Measurements from ENCODE around the gene ANAPC16. TPM values are rescaled to one million over a fixed set of nuclear protein-coding genes. Genes with fewer than 3 reads are reported as not detected.
A peak's percentile ranks its signal among the peaks of the same experiment; 100 is the strongest.
"Not testable (repeated sequence)": the region's sequence is repeated elsewhere in the genome, so short reads cannot be mapped to it uniquely, and the experiment has no call there.

Gene ANAPC16
- total RNA-seq, 2 donors from 2014 or later = 77.4 to 95.3 TPM

GRCh38 chr10:72257051-72257892 lies 41.5 kb downstream of the ANAPC16 start:
- no peak for DNase-seq (ENCODE audit: low spot score)

GRCh38 chr10:72258617-72259016 lies 42.8 kb downstream of the ANAPC16 start:
- DNase-seq (ENCODE audit: low spot score) = no peak
- intact Hi-C loops (cut with DNase I) = no loop called here

More at GRCh38 chr10:72257051-72257892, 41.5 kb downstream of the ANAPC16 start:
- intact Hi-C loops (cut with DNase I) = no loop called here

GRCh38 chr10:72259491-72260238 lies 43.9 kb downstream of the ANAPC16 start:
- DNase-seq (ENCODE audit: low spot score) = no peak
- intact Hi-C loops (cut with DNase I) = no loop called here

DNA sequence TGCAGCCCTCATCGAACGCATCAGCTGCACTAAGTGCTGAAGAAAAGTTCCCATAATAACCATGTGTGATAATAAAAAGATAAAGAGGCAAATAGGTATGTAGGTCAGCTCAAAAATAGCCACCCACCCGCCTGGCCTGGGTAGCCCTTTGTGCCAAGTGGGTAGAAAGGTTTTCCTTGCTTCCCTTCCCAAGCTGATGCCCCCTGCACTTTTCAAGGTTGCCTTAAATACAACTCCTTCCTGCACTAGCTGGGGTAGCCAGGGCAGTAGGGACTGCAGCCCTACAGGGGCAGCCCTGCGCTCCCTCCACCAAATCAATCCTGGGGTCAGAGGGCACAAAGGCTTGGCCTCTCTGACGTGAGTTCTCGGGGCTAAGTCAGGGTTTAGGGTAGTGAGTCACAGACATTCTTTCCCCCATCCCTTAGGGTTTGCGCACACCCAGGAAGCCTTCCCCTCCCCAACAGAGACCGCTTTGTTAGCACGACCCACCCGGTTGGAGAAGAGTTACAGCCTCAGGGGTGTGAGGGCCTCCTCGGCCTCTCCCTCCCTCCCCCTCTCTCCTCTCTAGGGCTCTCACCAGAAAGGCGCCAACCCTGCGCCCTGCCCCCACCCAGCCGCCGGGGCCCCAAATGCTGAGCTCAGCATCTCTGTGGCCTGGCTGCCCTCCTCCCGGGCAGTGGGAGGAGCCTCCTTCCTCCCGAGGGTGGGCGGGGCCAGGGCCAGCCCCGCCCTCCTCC lies 44.6 kb downstream of the ANAPC16 start:
- DNase-seq (ENCODE audit: low spot score) = peak; percentile 95
- intact Hi-C loops (cut with DNase I) = no loop called here

- no peak for DNase-seq (ENCODE audit: low spot score)
- intact Hi-C loops (cut with DNase I) = no loop called here
These were observed 45.4 kb downstream of the ANAPC16 start for GRCh38 chr10:72260976-72261783.

DNA sequence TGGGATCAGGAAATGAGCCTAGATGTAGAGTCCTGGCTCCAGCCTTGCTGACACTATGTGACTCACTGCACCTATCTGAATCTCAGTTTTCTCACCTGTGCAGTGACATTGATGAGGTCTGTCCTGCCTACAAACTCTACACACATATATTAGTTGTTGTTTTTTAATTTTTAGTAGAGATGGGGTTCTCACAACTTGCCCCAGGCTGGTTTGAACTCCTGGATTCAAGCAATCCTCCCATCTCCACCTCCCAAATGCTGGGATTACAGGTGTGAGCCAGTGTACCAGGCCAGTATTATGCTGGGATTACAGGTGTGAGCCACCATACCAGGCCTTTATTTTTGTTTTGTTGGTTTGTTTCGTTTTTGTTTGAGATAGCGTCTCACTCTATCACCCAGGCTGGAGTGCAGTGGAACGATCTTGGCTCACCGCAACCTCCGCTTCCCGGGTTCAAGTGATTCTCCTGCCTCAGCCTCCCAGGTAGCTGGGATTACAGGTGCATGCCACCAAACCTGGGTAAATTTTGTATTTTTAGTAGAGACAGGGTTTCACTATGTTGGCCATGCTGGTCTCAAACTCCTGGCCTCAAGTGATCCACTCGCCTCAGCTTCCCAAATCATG lies 46.1 kb downstream of the ANAPC16 start:
- intact Hi-C loops (cut with DNase I) = no loop called here
- DNase-seq (ENCODE audit: low spot score) = no peak

GRCh38 chr10:72263613-72264241 lies 47.9 kb downstream of the ANAPC16 start:
- no peak for DNase-seq (ENCODE audit: low spot score)
- intact Hi-C loops (cut with DNase I) = no loop called here

GRCh38 chr10:72264536-72264935 lies 48.7 kb downstream of the ANAPC16 start:
- intact Hi-C loops (cut with DNase I) = no loop called here

GRCh38 chr10:72265508-72265907 lies 49.7 kb downstream of the ANAPC16 start:
- intact Hi-C loops (cut with DNase I) = no loop called here
- no peak for DNase-seq (ENCODE audit: low spot score)

More at GRCh38 chr10:72264536-72264935, 48.7 kb downstream of the ANAPC16 start:
- no peak for DNase-seq (ENCODE audit: low spot score)

DNA sequence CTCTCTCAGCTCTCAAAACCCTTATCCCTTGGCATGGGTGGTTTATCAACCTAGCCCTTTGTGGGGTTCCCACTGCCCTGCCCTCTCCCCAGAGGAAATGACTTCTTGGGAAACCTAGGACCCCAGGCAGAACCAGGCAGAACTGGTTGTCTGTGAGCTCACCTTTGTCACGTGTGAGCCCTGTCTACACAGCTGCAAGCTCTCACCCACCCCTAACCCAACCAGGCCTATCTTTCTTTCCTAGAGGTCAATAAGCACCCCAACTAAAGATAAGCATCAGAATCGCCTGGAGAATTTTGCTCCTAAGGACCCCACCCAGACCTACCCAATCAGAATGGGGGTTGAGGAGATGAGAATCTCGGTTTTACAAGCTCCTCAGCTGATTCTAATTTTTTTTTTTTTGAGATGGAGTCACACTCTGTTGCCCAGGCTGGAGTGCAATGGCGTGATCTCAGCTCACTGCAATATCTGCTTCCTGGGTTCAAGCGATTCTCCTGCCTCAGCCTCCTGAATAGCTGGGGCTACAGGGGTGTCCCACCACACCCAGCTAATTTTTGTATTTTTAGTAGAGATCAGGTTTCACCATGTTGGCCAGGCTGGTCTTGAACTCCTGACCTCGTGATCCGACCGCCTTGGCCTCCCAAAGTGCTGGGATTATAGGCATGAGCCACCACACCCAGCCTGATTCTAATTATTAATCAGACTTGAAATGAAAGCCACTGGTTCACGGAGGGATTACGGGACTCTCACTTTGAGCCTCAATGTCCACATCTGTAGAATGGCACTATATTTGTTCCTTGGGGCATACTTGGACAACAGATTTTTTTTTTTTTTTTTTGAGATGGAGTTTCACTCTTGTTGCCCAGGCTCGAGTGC lies 50.4 kb downstream of the ANAPC16 start:
- no peak for DNase-seq (ENCODE audit: low spot score)
- intact Hi-C loops (cut with DNase I) = no loop called here

- DNase-seq (ENCODE audit: low spot score) = no peak
- intact Hi-C loops (cut with DNase I) = loop anchor here in 1 of 2 donors (1.0 kb wide), 1 partner anchor 39 kb away; no protein-coding TSS in a partner anchor
These were observed 51.6 kb downstream of the ANAPC16 start for GRCh38 chr10:72267381-72267780.

DNA sequence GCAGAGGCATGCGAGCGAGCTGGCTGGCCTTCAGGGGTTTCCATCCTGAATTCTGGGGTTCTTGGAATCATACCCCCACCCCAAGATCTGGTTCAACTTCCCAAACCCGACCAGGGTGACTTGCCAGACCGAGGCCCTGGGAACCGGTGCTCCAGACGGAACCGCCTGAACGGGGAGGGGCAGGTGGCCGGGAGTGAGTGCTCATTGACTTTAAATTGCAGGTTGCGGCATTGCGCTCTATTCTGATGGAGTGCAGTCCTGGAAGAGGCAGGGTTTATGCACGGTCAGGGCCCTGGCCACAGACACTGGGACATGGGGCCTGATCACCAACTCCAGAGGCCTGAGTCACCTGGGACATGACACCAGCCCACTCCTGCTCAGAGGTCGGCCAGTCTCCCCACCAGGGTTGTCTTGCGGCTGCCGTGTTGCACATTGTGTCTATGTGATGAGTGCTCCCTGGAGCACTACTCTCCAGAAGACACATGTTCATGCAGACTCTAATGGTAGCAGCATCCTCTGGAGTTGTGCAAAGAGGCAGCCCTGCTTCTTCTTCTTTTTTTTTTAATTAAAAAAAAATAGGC lies 52.1 kb downstream of the ANAPC16 start:
- intact Hi-C loops (cut with DNase I) = loop anchor here in 1 of 2 donors (1.0 kb wide), 1 partner anchor 40 kb away; no protein-coding TSS in a partner anchor
- DNase-seq (ENCODE audit: low spot score) = no peak

GRCh38 chr10:72268475-72269200 lies 52.8 kb downstream of the ANAPC16 start:
- not testable (repeated sequence) for DNase-seq (ENCODE audit: low spot score)

GRCh38 chr10:72270607-72271281 lies 54.9 kb downstream of the ANAPC16 start:
- intact Hi-C loops (cut with DNase I) = no loop called here
- no peak for DNase-seq (ENCODE audit: low spot score)

More at GRCh38 chr10:72268475-72269200, 52.8 kb downstream of the ANAPC16 start:
- intact Hi-C loops (cut with DNase I) = not testable (repeated sequence)

- intact Hi-C loops (cut with DNase I) = loop anchor here in 1 of 2 donors (2.0 kb wide), 1 partner anchor 24 kb away; no protein-coding TSS in a partner anchor
These were observed 57.0 kb downstream of the ANAPC16 start for GRCh38 chr10:72272689-72273409.

More at GRCh38 chr10:72272689-72273409, 57.0 kb downstream of the ANAPC16 start:
- DNase-seq (ENCODE audit: low spot score) = peak; percentile 98

All from posterior vena cava (tissue), 2 donors.